Left colon (tissue), 2 donors: ENCODE measurements around the gene TRIM2. TPM values are rescaled to one million over a fixed set of nuclear protein-coding genes. Genes with fewer than 3 reads are reported as not detected.
"Not testable (repeated sequence)": the region's sequence is repeated elsewhere in the genome, so short reads cannot be mapped to it uniquely, and the experiment has no call there.

Experiments used
- ATAC-seq: fragments of 200-7000 bp; cut with Tn5 transposase; one replicate; pipeline ENCODE4 v1.9.1; 2020; ENCODE audit warnings: mild to moderate bottlenecking, moderate library complexity
- DNase-seq, 2 donors: peaks; one replicate each; pipeline ENCODE4 v3.0.0-alpha.2; 2020
- intact Hi-C, 2 donors: fragments of 100-400 bp; cut with DNase I in 1 of 2; cut with micrococcal nuclease in 1 of 2; formaldehyde crosslinking; loops; one replicate each; pipeline versions ENCODE4 v1.11.2 to v1.14.0; 2022; cut with DNase I, micrococcal nuclease
- total RNA-seq, 2 donors: library from RNA; stranded (reverse); fragmentation: NEBNext Ultra II Directional; extraction: Animal tissue kit (Norgen Biotek cat#: 25700); gene quantifications; one replicate each; pipeline ENCODE4 v1.2.1, GENCODE V29; 2021
- donor health status: DM: no; HTN: no; CAD: no.
- donor health status: DM: yes; HTN: yes; CAD: no.

The TRIM2 gene
- total RNA-seq, 2 donors from 2014 or later, result 123 to 145 TPM

DNA sequence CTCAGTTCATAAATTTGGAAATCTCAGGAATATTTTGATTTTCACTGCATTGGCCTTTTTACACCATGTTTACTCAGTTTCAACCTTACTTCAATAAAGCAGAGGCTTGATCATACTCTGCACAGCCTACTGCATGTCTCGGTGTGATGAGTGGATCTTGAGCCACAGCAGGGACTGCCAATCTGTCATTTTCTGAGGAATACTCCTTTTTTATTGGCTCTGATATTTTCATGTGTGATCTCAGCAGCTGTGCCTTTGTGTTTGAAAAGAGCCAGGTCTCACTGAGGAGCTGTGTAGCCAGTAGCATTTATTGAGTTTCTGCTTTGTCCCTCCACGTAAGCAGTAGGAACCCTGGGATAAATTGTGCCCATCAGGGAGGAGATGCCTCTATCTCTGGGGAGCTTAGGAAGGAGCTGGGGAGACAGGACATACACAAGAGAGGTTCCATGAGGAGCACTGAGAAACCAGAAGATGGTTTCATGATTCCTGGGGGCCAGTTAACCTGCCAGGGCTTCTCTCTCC lies 18.9 kb upstream of the TRIM2 start:
- DNase-seq, result no peak
- no peak for ATAC-seq
- intact Hi-C loops, result no loop called here

DNA sequence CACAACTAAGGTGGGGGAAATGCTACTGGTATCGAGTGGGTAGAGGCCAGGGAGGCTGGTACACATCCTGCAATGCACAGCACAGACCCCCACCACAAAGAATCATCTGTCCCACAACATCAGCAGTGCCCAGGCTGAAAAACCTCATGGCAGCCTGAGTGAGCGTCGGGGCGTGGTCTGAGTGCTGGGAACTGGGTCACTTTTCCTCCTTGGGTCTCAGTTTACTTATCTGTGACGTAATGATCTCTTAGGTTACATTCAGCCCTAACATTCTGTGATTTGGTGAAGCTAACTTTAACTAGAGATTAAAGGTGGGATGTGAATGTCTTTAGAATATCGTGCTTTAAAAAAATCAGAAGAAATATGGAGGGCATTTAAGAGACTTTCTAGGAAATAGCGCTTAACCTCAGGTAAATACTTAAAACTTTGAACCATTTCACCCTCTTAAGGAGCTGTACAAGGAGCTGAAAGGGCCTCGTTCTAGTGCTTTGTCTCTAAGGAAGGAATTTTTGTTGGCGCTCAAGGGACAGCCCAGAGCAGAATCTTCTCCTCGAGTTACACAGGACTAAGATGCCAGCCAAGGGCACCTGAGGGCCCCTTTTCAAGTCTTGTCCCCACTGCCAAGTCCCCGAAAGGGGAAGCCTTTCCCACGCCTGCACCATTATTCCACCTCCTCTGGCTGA lies 18.1 kb upstream of the TRIM2 start:
- DNase-seq, result no peak
- intact Hi-C loops, result no loop called here
- ATAC-seq, result no peak

DNA sequence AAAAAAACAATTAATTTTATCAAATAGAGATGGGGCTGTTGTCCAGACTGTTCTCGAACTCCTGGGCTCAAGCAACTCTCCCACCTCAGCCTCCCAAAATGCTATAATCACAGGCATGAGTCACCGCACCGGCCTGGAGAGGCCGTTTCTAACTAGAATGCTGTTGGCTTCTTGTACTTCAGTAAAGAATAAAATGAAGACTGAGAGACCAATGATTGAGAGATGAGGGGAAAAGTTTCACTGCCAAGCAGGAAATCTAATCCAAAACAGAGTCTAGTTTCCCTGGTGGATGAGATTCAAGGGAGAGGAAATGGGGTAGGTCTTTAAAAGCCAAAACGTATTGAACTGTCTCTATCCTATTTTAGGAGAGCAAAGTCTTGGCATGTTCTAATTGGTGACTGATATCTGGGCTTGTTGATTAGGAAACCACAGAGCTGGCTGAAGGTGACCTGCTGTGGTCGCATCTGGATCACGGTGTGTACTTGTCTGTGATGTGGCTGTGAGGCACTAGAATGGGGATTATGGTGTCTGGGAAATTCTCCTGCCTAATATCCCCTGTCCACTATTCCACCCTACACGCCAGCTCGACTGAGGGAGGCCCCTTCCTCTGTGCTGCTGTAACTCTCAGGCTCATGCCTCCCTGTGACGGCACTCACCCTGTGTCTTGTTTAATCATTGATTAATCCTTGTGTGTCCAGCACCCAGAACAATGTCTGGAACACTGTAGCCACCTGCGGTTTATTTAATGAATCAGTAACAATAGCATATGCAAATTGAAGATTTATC lies 15.0 kb upstream of the TRIM2 start:
- ATAC-seq (peak; percentile 85), DNase-seq (no peak)
- intact Hi-C loops, result no loop called here

DNA sequence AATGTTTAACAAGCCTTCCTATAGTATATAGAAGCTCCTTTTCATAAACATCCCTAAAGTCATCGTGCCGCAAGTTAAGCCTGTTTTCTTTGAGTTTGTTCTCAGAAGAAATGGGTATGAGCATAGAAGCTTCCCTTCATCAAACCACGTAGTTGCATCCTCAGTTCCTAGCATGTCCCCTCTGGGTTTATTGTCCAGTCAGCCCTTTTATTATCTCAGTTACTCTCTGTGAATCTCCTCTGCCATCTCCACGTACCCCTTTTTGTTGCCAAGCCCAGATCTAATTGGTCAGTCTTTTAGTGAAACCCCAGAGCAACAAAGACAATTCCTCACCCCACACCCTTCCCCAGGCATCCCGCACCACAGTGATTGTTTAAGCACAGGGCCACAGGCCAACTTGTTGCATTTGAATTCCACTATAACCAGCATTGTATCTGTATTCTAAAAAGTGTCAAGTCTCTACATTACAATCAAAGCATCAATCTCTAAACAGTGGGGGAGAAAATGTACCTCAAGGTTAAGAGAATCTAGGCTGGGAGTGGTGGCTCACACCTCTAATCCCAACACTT lies 12.4 kb upstream of the TRIM2 start:
- intact Hi-C loops, result no loop called here
- no peak for DNase-seq
- no peak for ATAC-seq

DNA sequence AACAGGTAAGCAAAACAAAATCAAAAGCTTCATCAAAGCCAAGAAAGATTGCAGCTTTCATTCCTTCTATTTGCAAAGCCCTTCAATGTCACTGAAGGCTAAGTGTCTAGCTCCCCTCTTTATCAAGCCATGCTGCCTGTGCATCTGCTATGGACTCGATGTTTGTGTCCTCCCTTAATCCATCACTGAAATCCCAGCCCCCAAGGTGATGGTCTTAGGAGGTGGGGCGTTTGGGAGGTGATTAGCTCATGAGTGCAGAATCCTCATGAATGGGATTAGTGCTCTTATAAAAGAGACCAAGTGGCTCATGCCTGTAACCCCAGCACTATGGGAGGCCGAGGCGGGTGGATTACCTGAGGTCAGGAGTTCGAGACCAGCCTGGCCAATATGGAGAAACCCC lies 6.9 kb upstream of the TRIM2 start:
- ATAC-seq, result no peak
- DNase-seq, result no peak
- intact Hi-C loops, result no loop called here

DNA sequence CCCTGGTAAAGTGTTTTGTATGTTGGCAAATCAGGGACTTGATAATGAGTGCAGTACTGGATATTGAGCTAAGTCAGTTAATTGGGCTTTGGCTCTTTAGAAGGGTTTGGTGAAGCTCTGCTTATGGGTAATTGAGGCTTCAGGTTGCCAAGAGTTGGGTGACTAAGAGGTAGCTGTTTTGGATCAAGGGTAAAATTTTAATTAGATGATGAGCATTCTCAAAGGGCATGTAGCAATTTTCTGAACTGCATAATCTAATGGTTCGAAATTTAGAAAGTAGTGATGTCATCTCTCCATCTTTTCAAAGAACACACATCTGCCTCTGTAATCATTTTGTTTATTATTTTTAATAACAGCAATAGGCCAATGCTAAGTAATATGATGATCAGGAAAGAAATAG lies 5.5 kb upstream of the TRIM2 start:
- intact Hi-C loops, result no loop called here
- no peak for ATAC-seq
- DNase-seq, result no peak

DNA sequence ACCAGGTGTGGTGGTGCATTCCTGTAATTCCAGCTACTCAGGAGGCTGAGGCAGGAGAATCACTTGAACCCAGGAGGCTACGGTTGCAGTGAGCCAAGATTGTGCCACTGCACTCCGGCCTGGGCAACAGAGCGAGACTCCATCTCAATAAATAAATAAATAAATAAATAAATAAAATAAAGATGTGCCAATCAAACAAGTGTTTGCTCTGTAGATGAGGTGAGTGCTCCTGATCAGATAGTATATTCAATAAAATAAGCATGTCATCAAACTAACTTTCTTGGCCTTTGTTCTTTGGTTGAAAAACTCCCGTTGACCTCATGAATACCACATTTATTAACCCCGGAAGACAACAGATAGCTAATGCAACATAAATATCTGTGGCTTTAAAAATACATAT lies 497 bp upstream of the TRIM2 start:
- intact Hi-C loops, result loop anchor here in 1 of 2 donors (10.0 kb wide), 1 partner anchor 59 kb away; no protein-coding TSS in a partner anchor

DNA sequence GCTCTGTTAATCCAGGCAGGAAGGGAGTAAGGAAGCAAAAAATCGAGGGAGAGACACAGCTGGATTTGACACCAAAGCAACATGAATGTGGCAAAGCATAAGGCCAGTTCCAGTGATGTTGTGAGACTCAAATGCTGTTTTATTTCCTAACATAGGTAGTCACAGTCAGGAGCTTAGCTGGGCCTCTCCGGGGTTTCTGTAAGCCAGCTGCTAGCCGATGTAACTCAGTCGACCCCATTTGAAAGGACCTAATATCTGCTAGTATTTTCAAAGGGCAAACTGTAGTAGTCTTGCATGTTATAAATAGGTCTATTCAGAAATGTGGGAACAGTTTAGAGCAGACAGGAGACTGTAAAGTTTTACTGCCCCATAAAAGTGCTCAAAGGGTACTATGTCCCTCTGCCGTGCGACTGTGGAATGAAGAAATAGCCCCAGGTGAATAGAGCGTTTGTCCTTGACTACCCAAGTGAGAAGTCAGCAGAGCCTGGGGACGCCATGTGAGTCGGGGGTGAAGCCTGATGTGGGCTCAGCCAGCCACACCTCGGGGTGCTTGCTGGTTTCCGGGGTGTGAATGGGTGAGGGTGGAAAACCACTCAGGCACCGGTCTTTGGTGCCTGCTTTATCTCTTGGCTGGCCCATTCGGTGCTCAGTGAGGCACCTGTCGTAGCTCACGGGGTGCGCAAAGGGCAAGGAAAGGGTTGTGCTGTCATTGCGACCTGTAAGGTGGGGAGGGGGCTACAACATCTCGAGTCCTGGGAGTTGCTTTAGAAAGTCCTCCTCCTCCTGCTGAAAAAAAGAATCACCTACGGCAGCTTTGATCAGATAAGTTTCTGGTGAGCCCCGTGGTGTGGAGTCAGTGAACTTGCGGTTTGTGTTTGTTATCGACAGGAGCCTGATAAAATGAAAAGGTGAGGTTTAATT lies 745 bp downstream of the TRIM2 start:
- DNase-seq (peak; percentile 66 to 71), ATAC-seq (peak; percentile 79)
- intact Hi-C loops, result loop anchor here in 1 of 2 donors (10.0 kb wide), 1 partner anchor 60 kb away; no protein-coding TSS in a partner anchor

More for the DNA sequence above, 497 bp upstream of the TRIM2 start:
- not testable (repeated sequence) for DNase-seq, ATAC-seq

DNA sequence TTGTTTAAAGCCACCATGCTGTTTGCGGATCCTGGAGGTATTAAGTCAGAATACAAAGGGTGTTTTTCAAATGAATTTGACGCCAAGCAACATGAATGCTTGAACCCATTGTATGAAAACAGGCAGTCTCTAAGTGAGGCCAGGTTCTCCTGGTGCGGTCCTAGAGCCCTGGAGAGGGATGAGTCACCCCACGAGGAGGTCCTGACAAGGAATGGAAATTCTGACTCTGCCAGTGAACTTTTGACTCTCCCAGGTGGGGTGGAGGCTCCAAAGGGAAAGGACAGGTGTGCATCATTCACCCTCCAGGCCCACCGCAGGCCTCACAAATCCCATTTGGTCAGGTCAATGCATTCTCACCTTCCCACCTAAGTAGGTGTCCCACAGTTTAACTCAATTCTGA lies 1.5 kb downstream of the TRIM2 start:
- peak; percentile 57 to 76 for DNase-seq
- peak; percentile 67 for ATAC-seq
- intact Hi-C loops, result loop anchor here in 1 of 2 donors (10.0 kb wide), 1 partner anchor 61 kb away; no protein-coding TSS in a partner anchor

DNA sequence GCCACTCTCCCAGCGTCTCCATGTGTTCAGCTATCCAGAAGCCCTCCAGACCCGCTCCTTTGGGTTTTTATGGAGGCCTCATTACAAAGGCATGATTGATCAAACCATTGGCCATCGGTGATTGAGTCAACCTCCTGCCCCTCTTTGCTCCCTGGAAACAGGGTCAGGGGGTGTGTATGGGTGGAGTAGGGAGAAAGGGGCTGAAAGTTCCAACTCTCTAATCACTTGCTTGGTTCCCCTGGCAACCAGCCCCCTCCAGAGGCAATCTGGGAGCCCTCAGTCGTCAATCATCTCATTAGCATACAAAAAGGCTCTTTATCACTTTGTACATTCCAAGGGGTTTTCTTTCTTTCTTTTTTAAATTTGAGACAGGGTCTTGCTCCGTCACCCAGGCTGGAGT lies 2.3 kb downstream of the TRIM2 start:
- no peak for DNase-seq
- intact Hi-C loops, result loop anchor here in 1 of 2 donors (10.0 kb wide), 1 partner anchor 62 kb away; no protein-coding TSS in a partner anchor
- ATAC-seq, result no peak

DNA sequence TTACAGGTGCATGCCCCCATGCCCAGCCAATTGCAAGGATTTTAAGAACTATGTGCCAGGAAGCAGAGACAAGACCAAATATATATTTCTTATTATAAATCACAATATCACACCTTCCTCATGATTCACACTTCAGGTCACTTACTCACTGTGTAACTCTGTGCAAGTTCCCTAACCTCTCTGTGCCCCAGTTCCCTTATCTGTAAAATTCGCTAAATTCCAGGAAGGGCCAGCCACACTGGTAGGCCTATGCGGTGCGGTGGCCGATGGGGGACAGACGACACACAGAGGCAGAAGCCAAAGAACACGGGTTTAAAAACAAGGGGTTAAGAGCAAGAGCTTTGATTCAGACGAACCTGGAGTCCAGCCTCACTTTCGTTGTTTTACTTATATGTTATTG lies 2.8 kb downstream of the TRIM2 start:
- intact Hi-C loops, result loop anchor here in 1 of 2 donors (10.0 kb wide), 1 partner anchor 62 kb away; no protein-coding TSS in a partner anchor
- no peak for ATAC-seq
- no peak for DNase-seq

DNA sequence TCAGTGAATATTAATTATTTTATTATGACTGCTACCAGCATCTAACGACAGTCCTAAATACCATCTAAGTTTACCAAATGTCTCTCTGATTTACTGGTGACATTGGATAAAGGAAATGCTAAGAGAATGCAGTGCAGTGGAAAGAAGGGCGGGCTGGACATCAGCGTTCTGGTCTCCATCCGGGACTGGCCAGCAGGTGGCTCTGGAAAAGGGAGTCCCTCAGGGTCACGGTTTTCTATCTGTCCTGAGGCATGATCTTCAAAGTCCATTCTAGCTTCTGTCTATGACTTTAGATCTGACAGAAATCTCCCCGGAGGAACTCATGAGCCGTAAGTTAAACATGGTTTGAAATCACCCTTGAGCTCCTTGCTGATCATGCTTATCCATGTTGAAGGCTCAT lies 3.3 kb downstream of the TRIM2 start:
- intact Hi-C loops, result loop anchor here in 1 of 2 donors (10.0 kb wide), 1 partner anchor 63 kb away; no protein-coding TSS in a partner anchor
- ATAC-seq (peak; percentile 30), DNase-seq (peak; percentile 63 to 74)

DNA sequence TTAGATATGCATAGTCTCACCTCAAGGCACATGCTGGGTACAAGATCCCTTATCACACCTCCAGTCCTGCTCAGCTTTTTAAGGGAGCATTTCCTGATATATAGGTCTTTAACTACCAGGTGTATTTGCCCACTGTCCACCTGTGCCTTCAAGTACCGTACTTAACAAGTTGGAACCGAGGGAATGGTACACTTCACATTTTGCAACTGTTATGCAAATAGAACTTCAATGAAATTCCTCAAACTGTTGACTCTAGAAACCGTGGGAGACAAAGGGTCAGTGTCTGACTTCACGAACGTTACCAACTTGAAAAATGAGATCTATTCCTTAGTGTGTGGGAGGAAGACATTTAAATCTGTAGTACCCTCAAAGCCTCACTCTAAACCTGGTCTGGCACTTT lies 5.2 kb downstream of the TRIM2 start:
- intact Hi-C loops, result loop anchor here in 1 of 2 donors (10.0 kb wide), 1 partner anchor 65 kb away; no protein-coding TSS in a partner anchor
- DNase-seq (no peak), ATAC-seq (peak; percentile 17)

DNA sequence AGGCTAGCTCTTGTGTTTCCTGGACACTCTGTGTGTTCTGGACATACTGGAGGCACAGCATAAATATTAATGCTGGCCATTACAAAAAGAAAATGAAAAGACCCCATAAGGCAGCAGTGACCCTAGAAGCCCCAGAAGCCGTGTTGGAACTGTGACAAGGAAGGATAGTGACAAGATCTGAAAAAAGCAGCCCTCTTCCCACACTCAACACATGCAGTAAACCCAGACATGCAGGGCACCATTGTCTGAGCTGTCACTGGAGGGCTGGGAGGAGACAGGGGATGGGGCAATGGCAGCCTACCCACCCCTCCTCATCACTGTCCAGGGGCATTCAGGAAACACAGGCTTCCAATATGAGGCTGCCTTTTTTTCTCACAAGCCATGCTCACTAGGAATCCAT lies 6.5 kb downstream of the TRIM2 start:
- intact Hi-C loops, result no loop called here
- ATAC-seq (no peak), DNase-seq (no peak)

DNA sequence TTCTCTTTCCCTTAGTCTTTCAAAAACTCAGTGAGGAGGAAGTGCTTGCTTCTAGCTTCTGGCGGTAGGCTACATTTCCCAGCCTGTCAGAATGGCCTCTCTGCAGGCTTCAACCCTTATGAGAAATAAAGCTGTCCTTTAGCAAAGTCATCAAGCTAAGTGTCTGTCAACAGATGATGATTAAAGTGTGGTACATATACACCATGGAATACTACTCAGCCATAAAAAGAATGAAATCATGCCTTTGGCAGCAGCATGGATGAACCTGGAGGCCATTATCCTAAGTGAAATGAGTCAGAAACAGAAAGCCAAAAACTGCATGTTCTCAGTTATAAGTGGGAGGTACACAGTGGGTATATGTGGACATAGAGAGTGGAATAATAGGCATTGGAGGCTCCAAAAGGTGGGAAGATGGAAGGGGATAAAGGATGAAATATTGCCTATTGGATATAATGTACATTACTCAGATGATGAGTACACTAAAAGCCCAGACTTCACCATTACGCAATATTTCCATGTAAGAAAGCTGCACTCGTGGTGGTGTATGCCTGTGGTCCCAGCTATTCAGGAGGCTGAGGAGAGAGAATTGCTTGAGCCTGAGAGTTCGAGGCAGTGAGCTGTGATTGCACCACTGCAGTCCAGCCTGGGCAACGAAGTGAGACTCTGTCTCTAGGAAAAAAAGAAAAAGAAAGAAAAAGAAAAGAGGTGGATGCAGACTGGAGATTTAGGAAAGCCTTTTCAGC lies 7.9 kb downstream of the TRIM2 start:
- ATAC-seq (peak; percentile 15), DNase-seq (no peak)
- intact Hi-C loops, result no loop called here

DNA sequence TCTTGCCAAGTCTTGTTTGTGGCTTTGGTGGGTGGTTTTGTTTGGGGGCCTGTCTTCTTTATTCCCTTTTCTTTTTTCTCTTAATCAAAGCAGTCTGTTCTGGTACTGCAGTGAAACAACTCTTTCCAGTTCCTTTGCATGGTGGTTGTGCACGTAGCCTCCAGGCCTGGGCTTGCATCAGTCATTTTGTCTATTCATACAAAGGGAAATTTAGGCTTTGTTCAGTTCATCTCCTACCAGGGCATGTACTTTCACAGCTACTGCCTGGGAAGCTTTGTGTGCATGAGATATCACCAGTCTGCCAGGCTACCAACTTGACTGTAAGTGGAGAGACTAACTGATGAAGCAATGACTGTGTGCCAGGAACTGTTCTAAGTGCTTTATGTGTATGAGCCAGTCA lies 8.5 kb downstream of the TRIM2 start:
- no peak for DNase-seq

DNA sequence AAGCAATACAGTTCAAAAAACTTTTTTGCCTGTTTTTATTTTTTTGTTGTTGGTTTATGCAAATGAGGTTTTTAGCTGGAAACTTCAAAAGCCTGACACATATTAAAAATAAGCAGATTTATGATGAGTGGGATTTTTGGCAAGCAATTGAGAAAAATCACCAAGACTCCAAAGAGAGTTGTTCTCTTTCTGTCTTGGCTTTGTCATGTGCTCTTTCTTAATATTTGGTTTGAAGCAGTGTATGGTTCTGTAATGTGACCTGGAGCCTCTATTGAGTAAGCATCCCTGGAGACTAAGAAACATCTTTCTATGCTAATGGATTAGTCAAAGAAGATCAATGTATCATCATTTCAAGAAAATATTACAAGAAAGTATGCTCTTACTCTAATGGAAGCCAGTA lies 11.7 kb downstream of the TRIM2 start:
- intact Hi-C loops, result no loop called here
- DNase-seq, result no peak
- no peak for ATAC-seq

More for the DNA sequence above, 8.5 kb downstream of the TRIM2 start:
- intact Hi-C loops, result no loop called here
- ATAC-seq, result no peak

DNA sequence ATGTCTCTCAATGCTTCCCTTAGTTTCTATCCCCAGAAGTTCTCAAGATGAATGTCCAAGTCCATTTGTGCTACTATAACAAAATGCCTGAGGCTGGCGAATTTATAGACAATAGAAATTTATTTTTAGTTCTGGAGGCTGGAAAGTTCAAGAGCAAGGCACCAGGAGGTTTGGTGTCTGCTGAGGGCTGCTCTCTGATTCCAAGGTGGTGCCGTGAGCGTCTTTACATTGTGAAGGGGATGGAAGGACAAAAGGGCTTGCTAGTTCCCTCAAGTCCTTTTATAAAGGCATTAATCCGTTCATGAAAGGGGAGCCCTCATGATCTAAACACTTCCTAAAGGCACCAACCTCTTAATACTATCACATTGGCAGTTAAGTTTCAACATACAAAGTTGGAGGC lies 12.3 kb downstream of the TRIM2 start:
- intact Hi-C loops, result no loop called here

More for the DNA sequence above, 12.3 kb downstream of the TRIM2 start:
- ATAC-seq (no peak), DNase-seq (no peak)
